Activated CD8-positive, alpha-beta T cell treated with anti-CD3 and anti-CD28 coated beads for 36 hours (primary cell): ENCODE measurements around the gene ARID4A. TPM values are rescaled to one million over a fixed set of nuclear protein-coding genes. Genes with fewer than 3 reads are reported as not detected.
"Not testable (repeated sequence)": the region's sequence is repeated elsewhere in the genome, so short reads cannot be mapped to it uniquely, and the experiment has no call there.

Experiments
- ATAC-seq: fragments of 200-7000 bp; cut with Tn5 transposase; one replicate; pipeline ENCODE4 v1.10.0; 2021; ENCODE audit warnings: mild to moderate bottlenecking, moderate library complexity
- CTCF ChIA-PET: fragments of 350-600 bp; sonication (Branson Sonifier 250); formaldehyde crosslinking; loops from one replicate; lab custom pipeline; 2021; ENCODE audit warnings: antibody characterized with exemption; lab: Charles Lee
- POLR2A ChIA-PET: fragments of 350-600 bp; sonication (Branson Sonifier 250); formaldehyde crosslinking; loops from one replicate; lab custom pipeline; 2021; ENCODE audit warnings: antibody characterized with exemption; lab: Charles Lee
- DNase-seq: peaks from one replicate; pipeline ENCODE4 v3.0.0-alpha.2; 2020
- H3K27ac Mint-ChIP-seq: one replicate; pipeline ENCODE4 v1.8.0; 2021; ENCODE audit warnings: mild to moderate bottlenecking, mixed read lengths
- H3K27me3 Mint-ChIP-seq: one replicate; pipeline ENCODE4 v1.8.0; 2021; ENCODE audit warnings: mixed read lengths
- H3K36me3 Mint-ChIP-seq: one replicate; pipeline ENCODE4 v1.8.0; 2021; ENCODE audit warnings: low read depth, mixed read lengths
- H3K4me1 Mint-ChIP-seq: one replicate; pipeline ENCODE4 v1.8.0; 2021; ENCODE audit warnings: low read depth, mixed read lengths
- H3K4me3 Mint-ChIP-seq: one replicate; pipeline ENCODE4 v1.8.0; 2021; ENCODE audit warnings: mild to moderate bottlenecking, moderate library complexity, mixed read lengths
- H3K9me3 Mint-ChIP-seq: one replicate; pipeline ENCODE4 v1.8.0; 2021; ENCODE audit warnings: mixed read lengths
- CTCF ChIP-seq: fragments of 200-600 bp; IDR thresholded peaks from one replicate; pipeline ENCODE4 v1.8.0; 2022; ENCODE audit warnings: antibody characterized with exemption, mild to moderate bottlenecking
- intact Hi-C: fragments of 100-400 bp; cut with micrococcal nuclease; formaldehyde crosslinking; loops from one replicate; pipeline ENCODE4 v1.10.0; 2022
- total RNA-seq, 2 experiments: library from RNA; stranded (reverse); gene quantifications; one replicate each; pipeline ENCODE4 v1.2.3, GENCODE V29; 2021

The ARID4A gene
- total RNA-seq, 2 experiments from 2014 or later, result 22.1 to 22.4 TPM

- Mint-ChIP-seq H3K36me3 (peaks cover 8% of the 10 kb centered on the region), H3K4me3 (no peak overlapping the region), H3K9me3 (no peaks in the 10 kb centered on the region), H3K27me3 (no peaks in the 10 kb centered on the region), H3K27ac (peak overlapping the region; percentile 61), H3K4me1 (peaks cover 2% of the 10 kb centered on the region)
- ATAC-seq, result no peak
- intact Hi-C loops, result no loop called here
- CTCF ChIA-PET, result no interaction called here
- no peak for TF ChIP-seq CTCF
- POLR2A ChIA-PET, result interaction anchor here (1.7 kb wide), 1 partner anchor 9 kb away, joined by 4 read pairs; no protein-coding TSS in a partner anchor
- no peak for DNase-seq
Observed at GRCh38 chr14:58315606-58316005, 17.3 kb downstream of the ARID4A start.

- Mint-ChIP-seq H3K27me3 (no peaks in the 10 kb centered on the region), H3K9me3 (no peaks in the 10 kb centered on the region), H3K4me1 (peaks cover 13% of the 10 kb centered on the region), H3K4me3 (no peak overlapping the region), H3K27ac (no peak overlapping the region), H3K36me3 (peaks cover 26% of the 10 kb centered on the region)
- ATAC-seq (no peak), DNase-seq (no peak)
- ChIA-PET POLR2A (interaction anchor here (0.8 to 1.2 kb wide), 2 partner anchors 13 to 100 kb away, joined by 4 read pairs; partner anchors contain the start of genes KIAA0586 and TIMM9), CTCF (interaction anchor here (1.1 to 2.1 kb wide), 4 partner anchors 12 to 69 kb away, joined by 3 to 7 read pairs (median 4); partner anchors contain the start of gene TOMM20L)
- no peak for TF ChIP-seq CTCF
- intact Hi-C loops, result no loop called here
Observed at GRCh38 chr14:58327019-58327418, 28.7 kb downstream of the ARID4A start.

GRCh38 chr14:58331111-58331510 lies 32.8 kb downstream of the ARID4A start:
- POLR2A ChIA-PET, result interaction anchor here (0.8 to 1.2 kb wide), 2 partner anchors 32 to 33 kb away, joined by 3 read pairs; partner anchors contain the start of gene ARID4A
- peak; percentile 92 for DNase-seq
- CTCF ChIA-PET, result interaction anchor here (1.0 kb wide), 1 partner anchor 21 kb away, joined by 3 read pairs; no protein-coding TSS in a partner anchor
- peak; percentile 99 for ATAC-seq
- H3K4me1 Mint-ChIP-seq, result peaks cover 15% of the 10 kb centered on the region
- H3K4me3 Mint-ChIP-seq, result peak overlapping the region; percentile 72
- H3K36me3 Mint-ChIP-seq, result peaks cover 22% of the 10 kb centered on the region
- intact Hi-C loops, result no loop called here
- no peaks in the 10 kb centered on the region for H3K9me3 Mint-ChIP-seq
- H3K27me3 Mint-ChIP-seq, result no peaks in the 10 kb centered on the region
- no peak for TF ChIP-seq CTCF
- H3K27ac Mint-ChIP-seq, result peak overlapping the region; percentile 85

- DNase-seq (no peak), ATAC-seq (no peak)
- peaks cover 16% of the 10 kb centered on the region for H3K36me3 Mint-ChIP-seq
- no peak overlapping the region for H3K4me3 Mint-ChIP-seq
- intact Hi-C loops, result no loop called here
- H3K4me1 Mint-ChIP-seq, result peaks cover 15% of the 10 kb centered on the region
- ChIA-PET POLR2A (interaction anchor here (1.3 kb wide), 1 partner anchor 88 kb away, joined by 4 read pairs; the partner anchor contains the start of gene PSMA3), CTCF (no interaction called here)
- TF ChIP-seq CTCF, result no peak
- H3K27me3 Mint-ChIP-seq, result no peaks in the 10 kb centered on the region
- no peak overlapping the region for H3K27ac Mint-ChIP-seq
- no peaks in the 10 kb centered on the region for H3K9me3 Mint-ChIP-seq
Observed at GRCh38 chr14:58332561-58332960, 34.2 kb downstream of the ARID4A start.

- H3K27me3 Mint-ChIP-seq, result not testable (repeated sequence)
Observed at GRCh38 chr14:58339666-58340065, 41.3 kb downstream of the ARID4A start.

More at GRCh38 chr14:58339666-58340065, 41.3 kb downstream of the ARID4A start:
- H3K36me3 Mint-ChIP-seq, H3K4me3 Mint-ChIP-seq, intact Hi-C loops, ATAC-seq, DNase-seq, H3K4me1 Mint-ChIP-seq, H3K9me3 Mint-ChIP-seq, POLR2A ChIA-PET, H3K27ac Mint-ChIP-seq: not testable (repeated sequence)
- CTCF ChIA-PET, result interaction anchor here (1.4 to 2.1 kb wide), 2 partner anchors 13 to 15 kb away, joined by 3 to 7 read pairs; no protein-coding TSS in a partner anchor
